GM19452 (cell line): Measurements from ENCODE around the gene UBE2J1.

ENCODE experiments used
- ATAC-seq: cut with Tn5 transposase; IDR thresholded peaks from one replicate; pipeline ENCODE4 v1.9.1; 2021; ENCODE audit not compliant: unreplicated experiment

UBE2J1 gene

GRCh38 chr6:89291256-89291819 lies 61.2 kb downstream of the UBE2J1 start:
- no peak for ATAC-seq

- no peak for ATAC-seq
Measured at GRCh38 chr6:89290401-89291155, 61.9 kb downstream of the UBE2J1 start.

DNA sequence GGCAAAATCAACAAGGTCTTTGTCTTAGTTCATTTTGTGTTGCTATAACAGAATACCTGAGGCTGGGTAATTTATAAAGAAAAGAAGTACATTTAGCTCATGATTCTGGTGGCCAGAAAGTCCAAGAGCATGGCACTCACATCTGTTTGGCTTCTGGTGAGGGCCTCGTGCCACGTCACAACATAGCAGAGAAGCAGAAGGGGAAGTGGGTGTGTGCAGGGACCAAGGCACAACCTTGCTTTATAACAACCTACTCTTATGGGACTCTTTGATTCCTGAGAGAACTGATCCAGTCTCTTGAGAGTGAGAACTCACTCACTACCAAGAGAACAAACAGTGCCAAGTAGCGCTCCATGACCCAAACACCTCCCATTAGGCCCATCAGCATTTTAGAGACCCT lies 62.8 kb downstream of the UBE2J1 start:
- ATAC-seq: no peak

- no peak for ATAC-seq
Measured at GRCh38 chr6:89287351-89288028, 65.0 kb downstream of the UBE2J1 start.

DNA sequence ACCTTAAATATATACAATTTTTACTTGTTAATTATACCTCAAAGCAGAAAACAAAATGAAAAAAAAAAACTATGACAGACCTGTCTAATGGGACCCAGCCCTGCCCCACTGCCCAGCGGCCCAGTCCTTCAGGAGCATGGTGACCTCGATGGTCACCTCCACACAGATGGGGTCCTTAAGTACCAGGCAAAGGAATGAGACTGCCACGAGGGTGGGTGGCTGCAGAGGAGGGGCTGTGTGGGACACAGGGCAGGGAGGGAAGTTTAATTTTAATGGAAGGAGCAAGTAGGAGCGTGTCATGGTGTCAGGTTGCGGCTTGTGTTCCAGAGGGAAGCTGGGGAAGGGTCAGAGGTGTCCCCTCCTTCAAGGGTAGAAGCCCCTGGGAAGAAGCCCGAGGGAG lies 66.0 kb downstream of the UBE2J1 start:
- ATAC-seq: no peak

- ATAC-seq: no peak
Measured at GRCh38 chr6:89284963-89285735, 67.4 kb downstream of the UBE2J1 start.

GRCh38 chr6:89284081-89284480 lies 68.4 kb downstream of the UBE2J1 start:
- ATAC-seq: no peak

GRCh38 chr6:89282749-89283148 lies 69.8 kb downstream of the UBE2J1 start:
- no peak for ATAC-seq

GRCh38 chr6:89281779-89282246 lies 70.7 kb downstream of the UBE2J1 start:
- peak; percentile 97 for ATAC-seq

GRCh38 chr6:89278956-89279355 lies 73.6 kb downstream of the UBE2J1 start:
- ATAC-seq: no peak
